Activated CD8-positive, alpha-beta memory T cell treated with anti-CD3 and anti-CD28 coated beads, Interleukin-2, amount 50 U/mL, for 4 hours (primary cell): ENCODE results near the gene ACOD1.
"Not testable (repeated sequence)": the region's sequence is repeated elsewhere in the genome, so short reads cannot be mapped to it uniquely, and the experiment has no call there.

ENCODE experiments used
- DNase-seq: peaks from one replicate; pipeline ENCODE4 v3.0.0-alpha.2; 2020

ACOD1 gene

GRCh38 chr13:76954538-76954937 lies 6.2 kb downstream of the ACOD1 start:
- DNase-seq = no peak

GRCh38 chr13:76955193-76955592 lies 6.9 kb downstream of the ACOD1 start:
- DNase-seq = no peak

DNA sequence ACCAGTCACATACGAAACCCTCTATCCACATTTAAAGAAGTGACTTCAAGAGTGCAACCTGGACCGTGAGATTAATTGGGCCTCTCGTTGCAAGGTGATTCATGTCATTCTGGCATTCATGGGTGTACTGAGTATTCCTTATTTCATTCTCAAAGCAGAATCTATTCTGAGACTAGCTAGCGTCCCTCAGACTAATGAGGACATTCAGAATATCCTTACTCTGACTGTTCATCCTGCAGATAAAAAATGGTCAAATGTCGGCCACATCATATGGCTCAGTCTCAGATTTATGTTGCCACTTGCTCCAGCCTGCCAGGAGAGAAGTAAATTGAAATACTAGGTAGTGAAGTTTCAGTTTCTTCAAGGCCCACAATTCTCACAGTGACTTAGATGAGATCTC lies 7.3 kb downstream of the ACOD1 start:
- no peak for DNase-seq

DNA sequence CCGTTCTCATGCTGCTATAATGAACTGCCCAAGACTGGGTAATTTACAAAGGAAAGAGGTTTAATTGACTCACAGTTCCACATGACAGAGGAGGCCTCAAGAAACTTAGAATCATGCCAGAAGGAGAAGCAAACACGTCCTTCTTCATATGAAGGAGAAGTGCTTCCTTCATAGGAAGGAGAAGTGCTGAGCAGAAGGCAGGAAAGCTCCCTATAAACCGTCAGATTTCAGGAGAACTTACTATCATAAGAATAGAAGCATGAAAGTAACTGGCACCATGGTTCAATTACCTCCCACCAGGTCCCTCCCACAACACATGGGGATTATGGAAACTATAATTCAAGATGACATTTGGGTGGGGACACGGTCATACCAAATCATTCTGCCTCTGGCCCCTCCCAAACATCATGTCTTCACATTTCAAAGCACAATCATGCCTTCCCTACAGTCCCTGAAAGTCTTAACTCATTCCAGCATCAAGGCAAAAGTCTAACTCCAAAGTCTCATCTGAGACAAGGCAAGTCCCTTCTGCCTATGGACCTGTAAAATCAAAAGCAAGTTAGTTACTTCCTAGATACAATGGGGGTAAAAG lies 10.6 kb downstream of the ACOD1 start:
- no peak for DNase-seq

GRCh38 chr13:76959734-76960133 lies 11.4 kb downstream of the ACOD1 start:
- DNase-seq = not testable (repeated sequence)

DNA sequence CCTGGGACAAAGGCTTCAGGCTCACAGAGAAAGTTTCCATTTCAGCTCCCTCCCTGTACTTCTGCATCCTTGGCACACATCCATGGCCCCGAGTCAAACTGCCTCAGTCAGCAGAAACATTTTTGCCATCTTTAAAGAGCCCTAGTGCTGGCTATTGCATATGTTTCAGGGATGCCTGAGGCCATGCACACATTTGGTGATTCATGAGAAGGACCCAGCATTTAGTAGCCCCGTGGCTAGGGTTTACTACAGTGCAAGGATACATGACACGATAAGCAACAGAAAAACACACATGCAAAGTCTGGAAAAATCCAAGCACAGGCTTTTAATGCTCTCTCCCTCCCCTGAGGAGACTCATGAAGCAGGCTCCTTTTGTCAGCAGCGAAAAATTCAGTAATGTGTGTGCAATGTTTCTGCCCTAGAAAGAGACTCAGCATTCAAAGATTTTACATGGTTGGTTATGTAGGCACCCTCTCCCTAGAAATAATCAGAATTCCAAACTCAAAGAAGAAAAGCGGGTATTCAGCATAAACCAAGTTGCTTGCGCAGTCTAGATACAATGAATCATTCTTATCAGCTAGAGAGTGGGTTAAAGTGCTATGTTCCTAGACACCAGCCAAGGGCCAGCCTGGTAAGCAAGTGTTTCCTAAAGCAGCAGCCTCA lies 17.6 kb downstream of the ACOD1 start:
- no peak for DNase-seq

- DNase-seq = no peak
Observed at GRCh38 chr13:76967031-76967430, 18.7 kb downstream of the ACOD1 start.

DNA sequence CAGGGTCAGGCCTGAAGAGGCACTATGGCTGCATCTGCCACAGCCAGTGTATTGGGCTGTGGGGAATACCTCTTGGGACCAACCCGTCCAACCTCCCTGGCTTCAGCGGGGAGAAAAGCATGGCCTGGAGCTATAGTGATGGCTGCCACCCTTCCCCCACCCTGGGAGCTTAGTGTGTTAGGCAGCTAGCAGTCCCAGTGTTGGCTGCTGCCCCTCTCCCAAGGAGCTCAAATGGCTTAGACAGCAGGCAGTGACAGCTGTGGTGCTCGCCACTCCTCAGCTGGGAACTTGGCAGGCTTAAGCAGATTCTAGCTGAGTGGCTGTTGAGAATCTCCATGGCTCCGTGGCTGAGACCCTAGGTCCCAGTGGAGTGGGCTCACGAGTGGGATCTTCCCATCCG lies 19.7 kb downstream of the ACOD1 start:
- no peak for DNase-seq

- DNase-seq = no peak
Observed at GRCh38 chr13:76969488-76970365, 21.4 kb downstream of the ACOD1 start.

GRCh38 chr13:76971215-76971614 lies 22.9 kb downstream of the ACOD1 start:
- no peak for DNase-seq

DNA sequence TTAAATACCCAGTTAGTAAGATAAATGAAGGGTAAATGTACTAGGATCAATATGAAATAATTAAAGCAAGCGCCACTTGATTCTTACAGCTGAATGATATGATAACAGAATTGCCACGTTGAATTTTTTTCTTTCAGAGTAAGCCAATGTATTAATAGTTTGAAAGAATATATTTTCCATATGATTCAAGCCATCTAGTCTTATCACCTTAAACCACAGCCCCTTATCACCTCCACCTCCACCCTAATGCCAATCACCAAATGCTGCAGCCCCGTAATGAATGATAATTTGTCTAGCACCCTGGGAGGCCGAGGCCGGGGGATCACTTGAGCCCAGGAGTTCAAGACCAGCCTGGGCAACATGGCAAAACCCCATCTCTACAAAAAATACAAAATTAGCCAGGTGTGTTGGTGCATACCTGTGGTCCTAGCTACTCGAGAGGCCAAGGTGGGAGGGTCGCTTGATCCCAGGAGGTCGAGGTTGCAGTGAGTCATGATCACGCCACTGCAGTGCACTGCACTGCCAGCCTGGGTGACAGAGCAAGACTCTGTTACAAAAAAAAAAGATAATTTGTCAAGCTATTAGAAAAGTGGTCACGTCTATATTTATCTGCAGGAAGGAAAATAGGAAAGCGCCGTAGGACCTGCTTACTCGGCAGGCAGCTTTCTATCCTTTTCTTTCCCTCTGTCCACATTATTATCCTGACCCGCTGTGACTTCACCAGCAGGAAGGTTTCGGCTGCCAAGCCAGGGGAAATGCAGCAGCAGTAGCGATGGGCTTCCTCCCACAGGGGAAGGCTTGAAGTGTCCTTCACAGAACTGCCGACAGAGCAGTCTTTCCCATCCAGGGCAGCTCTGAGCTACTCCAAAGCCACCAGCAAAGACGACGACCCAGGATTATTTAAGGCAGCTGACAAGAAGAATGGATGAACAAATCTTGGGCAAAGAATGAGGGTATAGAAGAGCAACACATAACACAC lies 23.8 kb downstream of the ACOD1 start:
- no peak for DNase-seq

- no peak for DNase-seq
Observed at GRCh38 chr13:76973920-76974617, 25.8 kb downstream of the ACOD1 start.

DNA sequence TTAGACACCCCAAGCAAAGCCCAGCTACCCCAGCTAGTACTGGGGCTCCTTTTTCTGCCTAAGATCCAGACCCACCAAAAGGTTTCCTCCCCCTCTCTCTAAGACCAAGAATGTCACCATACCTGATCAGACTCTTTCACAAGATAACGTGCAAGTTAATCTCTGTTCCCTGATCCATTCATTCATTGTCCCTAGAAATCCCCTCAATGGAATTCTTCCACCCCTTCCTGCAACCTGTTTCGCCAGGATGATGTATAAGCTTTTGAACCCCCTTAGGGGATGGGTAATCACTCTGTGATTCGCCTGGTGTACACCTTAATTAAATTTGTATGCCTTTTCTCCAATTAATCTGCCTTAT lies 26.3 kb downstream of the ACOD1 start:
- no peak for DNase-seq

DNA sequence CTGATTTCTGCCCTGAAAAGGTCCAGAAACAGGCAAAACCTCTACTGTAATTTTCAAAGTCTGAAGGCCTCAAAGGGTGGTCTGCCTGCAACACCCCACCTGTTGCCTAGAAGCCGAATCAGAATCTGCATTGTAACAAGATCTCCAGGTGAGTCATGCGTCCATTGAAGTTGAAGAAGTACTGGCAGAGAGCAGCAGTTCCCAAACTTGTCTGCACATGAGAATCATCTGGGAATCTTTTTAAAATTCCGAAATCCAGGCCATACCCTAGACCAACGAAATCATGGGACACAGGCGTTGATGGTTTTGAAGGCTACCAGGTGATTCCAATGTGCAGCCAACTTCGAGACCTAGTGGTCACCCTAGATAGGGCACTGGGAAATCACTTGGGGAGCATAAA lies 27.6 kb downstream of the ACOD1 start:
- DNase-seq = no peak

DNA sequence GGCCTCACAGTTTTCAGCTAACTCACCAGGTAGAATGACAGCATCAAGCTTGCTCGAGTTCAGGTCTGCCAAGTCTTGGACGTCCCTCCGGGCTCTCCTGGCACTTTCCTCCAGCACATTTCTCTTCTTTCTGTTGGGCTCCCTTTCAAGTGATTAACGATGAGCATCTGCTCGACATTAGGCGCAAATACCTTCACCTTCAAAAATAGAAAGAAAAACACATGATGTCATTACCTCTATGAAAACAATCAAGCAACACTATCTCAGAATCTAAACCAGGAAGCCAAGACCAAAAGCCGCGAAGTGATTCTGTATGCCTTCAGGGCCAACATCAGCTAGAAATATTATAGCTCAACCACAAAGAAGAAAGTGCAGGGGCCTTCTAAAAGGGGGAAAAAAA lies 28.2 kb downstream of the ACOD1 start:
- DNase-seq = no peak

DNA sequence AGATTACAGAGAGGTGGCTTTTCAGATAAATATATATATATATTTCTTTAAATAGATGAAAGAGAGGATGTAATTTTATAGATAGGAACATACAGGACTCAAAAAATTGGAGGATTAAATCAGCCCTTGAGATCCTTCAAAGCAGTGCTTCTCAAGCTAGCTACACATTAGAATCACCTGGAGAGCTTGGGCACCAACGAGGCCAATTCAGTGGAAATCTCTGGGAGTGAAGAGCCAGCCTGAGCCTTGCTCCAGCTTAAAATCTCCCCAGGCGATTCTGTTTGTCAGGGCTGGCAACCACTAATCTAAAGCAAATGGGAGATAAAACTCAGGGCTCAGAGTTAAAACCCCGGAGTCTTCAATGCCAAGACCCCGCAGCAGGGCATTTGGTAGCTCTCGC lies 28.6 kb downstream of the ACOD1 start:
- no peak for DNase-seq

- DNase-seq = peak; percentile 90
Observed at GRCh38 chr13:76980075-76980718, 31.9 kb downstream of the ACOD1 start.

DNA sequence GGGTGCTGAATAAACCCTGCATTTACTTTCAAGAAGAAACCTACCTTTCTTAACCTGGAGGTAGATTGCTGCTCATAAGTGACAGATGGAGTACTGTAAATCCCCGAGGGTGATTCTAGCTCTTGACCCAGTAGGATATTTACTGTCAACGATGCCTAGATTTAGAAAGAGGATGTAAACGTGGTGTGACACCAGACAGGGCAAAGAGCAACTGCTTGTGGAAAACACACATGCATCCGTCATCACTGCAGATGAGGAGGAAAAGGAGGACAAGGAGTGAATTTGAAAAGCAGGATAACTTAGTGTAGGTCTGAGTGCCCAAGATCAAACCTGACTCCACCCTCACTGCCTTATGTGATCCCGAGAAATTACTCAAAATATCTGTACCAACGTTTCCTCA lies 33.8 kb downstream of the ACOD1 start:
- DNase-seq = no peak

- DNase-seq = no peak
Observed at GRCh38 chr13:76983676-76984075, 35.4 kb downstream of the ACOD1 start.

DNA sequence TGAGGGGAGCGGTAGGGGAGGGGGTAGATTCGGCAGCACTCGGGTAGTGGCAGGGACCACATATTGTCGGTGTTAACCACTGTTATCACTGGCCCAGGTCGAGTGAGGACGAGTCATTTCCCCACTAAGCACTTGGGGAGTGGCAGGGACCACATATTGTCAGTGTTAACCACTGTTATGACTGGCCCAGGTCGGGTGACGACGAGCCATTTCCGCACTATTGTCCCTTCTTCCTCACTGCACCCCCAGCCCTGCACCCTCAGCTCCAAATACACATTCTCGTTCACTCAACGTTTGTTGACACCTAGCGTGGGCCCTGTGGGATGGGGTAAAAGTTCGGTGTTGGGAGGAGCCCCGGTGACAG lies 43.1 kb downstream of the ACOD1 start:
- peak; percentile 69 for DNase-seq

- DNase-seq = peak; percentile 93
Observed at GRCh38 chr13:76991796-76992547, 43.7 kb downstream of the ACOD1 start, which contains the start of gene CLN5. CLN5 (plus strand) TSS chr13:76992081; CDS start chr13:76992099, 18 bp downstream.
